B cell (primary cell): Measurements from ENCODE around the gene LRCH1. TPM values are rescaled to one million over a fixed set of nuclear protein-coding genes. Genes with fewer than 3 reads are reported as not detected.

ENCODE experiments used
- ATAC-seq: fragments of 200-7000 bp; cut with Tn5 transposase; one replicate; pipeline ENCODE4 v1.10.0; 2021; ENCODE audit warnings: low read depth, mild to moderate bottlenecking, moderate number of reproducible peaks, moderate library complexity
- CTCF ChIA-PET: fragments of 350-600 bp; sonication (Branson Sonifier 250); formaldehyde crosslinking; loops from one replicate; lab custom pipeline; 2021; ENCODE audit warnings: antibody characterized with exemption, inconsistent platforms; lab: Charles Lee
- POLR2A ChIA-PET: fragments of 350-600 bp; sonication (Branson Sonifier 250); formaldehyde crosslinking; loops from one replicate; lab custom pipeline; 2021; ENCODE audit warnings: antibody characterized with exemption; lab: Charles Lee
- DNase-seq: peaks from one replicate; pipeline ENCODE4 v3.0.0; 2013
- H2AFZ ChIP-seq: 2 replicates; pipeline ENCODE4 v1.6.1; 2012; ENCODE audit warnings: mild to moderate bottlenecking, low read depth, low read length; ENCODE audit not compliant: insufficient read depth, poor library complexity, severe bottlenecking
- H3K27ac ChIP-seq, 2 donors: 1 replicate in 1 of 2; 2 replicates in 1 of 2; pipeline ENCODE4 v1.5.1; 2012 to 2013; ENCODE audit warnings: low read length in 2 of 2, mild to moderate bottlenecking in 2 of 2, moderate library complexity in 1 of 2
- H3K27me3 ChIP-seq, 4 experiments: fragments of 200-600 bp in 1 of 4; sonication (generic) in 1 of 4; replicated peaks in 1 of 4; 1 replicate in 2 of 4; 2 replicates in 2 of 4; pipeline versions ENCODE4 v1.6.1 to v1.7.0; 2013 to 2016; ENCODE audit warnings: low read length in 3 of 4, mild to moderate bottlenecking in 2 of 4, mixed read lengths in 1 of 4, moderate library complexity in 1 of 4; ENCODE audit not compliant: insufficient read depth in 4 of 4, control insufficient read depth in 3 of 4; ENCODE audit errors: control extremely low read depth in 1 of 4
- H3K36me3 ChIP-seq, 2 experiments: replicated peaks in 1 of 2; 1 replicate in 1 of 2; 2 replicates in 1 of 2; pipeline versions ENCODE4 v1.6.1 to v1.7.1; 2013; ENCODE audit warnings: low read length in 1 of 2; ENCODE audit not compliant: insufficient read depth in 2 of 2, control insufficient read depth in 1 of 2; ENCODE audit errors: control extremely low read depth in 1 of 2, extremely low read depth in 1 of 2
- H3K4me1 ChIP-seq, 2 donors: fragments of 200-600 bp in 1 of 2; sonication (generic) in 1 of 2; 1 replicate in 1 of 2; 2 replicates in 1 of 2; pipeline versions ENCODE4 v1.5.1 to v1.6.1; 2013 to 2017; ENCODE audit warnings: low read length in 2 of 2; ENCODE audit not compliant: control insufficient read depth in 2 of 2, insufficient read depth in 2 of 2
- H3K4me2 ChIP-seq: replicated peaks from 2 replicates; pipeline ENCODE3; 2012; ENCODE audit warnings: mild to moderate bottlenecking, low read depth, low read length; ENCODE audit not compliant: poor library complexity, severe bottlenecking
- H3K4me3 ChIP-seq, 5 experiments: fragments of 200-600 bp in 1 of 5; sonication (generic) in 1 of 5; 1 replicate in 3 of 5; 2 replicates in 2 of 5; pipeline versions ENCODE4 v1.5.1 to v1.7.0; 2011 to 2016; ENCODE audit warnings: low read length in 4 of 5, mild to moderate bottlenecking in 4 of 5, low read depth in 2 of 5, control low read depth in 1 of 5, moderate library complexity in 1 of 5; ENCODE audit not compliant: insufficient read depth in 1 of 5; ENCODE audit errors: control extremely low read depth in 1 of 5, extremely low read depth in 1 of 5
- H3K79me2 ChIP-seq: fragments of 200-600 bp; sonication (generic); one replicate; pipeline ENCODE4 v1.6.0; 2016; ENCODE audit warnings: low read length; ENCODE audit not compliant: control insufficient read depth, insufficient read depth
- H3K9ac ChIP-seq: fragments of 200-600 bp; sonication (generic); 2 replicates; pipeline ENCODE4 v1.6.1; 2017; ENCODE audit warnings: mild to moderate bottlenecking, low read length, moderate library complexity
- H3K9me3 ChIP-seq, 3 donors: one replicate each; pipeline versions ENCODE4 v1.6.1 to v1.7.1; 2013; ENCODE audit warnings: low read length in 2 of 3; ENCODE audit not compliant: control insufficient read depth in 2 of 3, insufficient read depth in 1 of 3; ENCODE audit errors: control extremely low read depth in 1 of 3
- H4K20me1 ChIP-seq: 2 replicates; pipeline ENCODE4 v1.6.0; 2012; ENCODE audit warnings: mild to moderate bottlenecking, low read length; ENCODE audit not compliant: insufficient read depth, control insufficient read depth, poor library complexity, severe bottlenecking
- H3K27ac Mint-ChIP-seq: one replicate; pipeline ENCODE4 v1.8.0; 2021; ENCODE audit warnings: mixed read lengths
- H3K27me3 Mint-ChIP-seq: one replicate; pipeline ENCODE4 v1.8.0; 2021; ENCODE audit warnings: mixed read lengths
- H3K4me1 Mint-ChIP-seq: one replicate; pipeline ENCODE4 v1.8.0; 2021; ENCODE audit warnings: mixed read lengths
- H3K4me3 Mint-ChIP-seq: one replicate; pipeline ENCODE4 v1.8.0; 2021; ENCODE audit warnings: mixed read lengths
- H3K9me3 Mint-ChIP-seq: one replicate; pipeline ENCODE4 v1.8.0; 2022; ENCODE audit warnings: mixed read lengths; ENCODE audit not compliant: insufficient read depth
- CTCF ChIP-seq: fragments of 200-600 bp; IDR thresholded peaks from one replicate; pipeline ENCODE4 v1.8.0; 2022; ENCODE audit warnings: antibody characterized with exemption, mild to moderate bottlenecking
- EZH2 ChIP-seq: IDR thresholded peaks from 2 replicates; pipeline ENCODE4 v1.6.1; 2012; ENCODE audit warnings: borderline replicate concordance, low read depth, mild to moderate bottlenecking, moderate library complexity, low read length; ENCODE audit not compliant: insufficient read depth, poor library complexity, severe bottlenecking
- WGBS: methylation state at CpG from one replicate; pipeline ENCODE4 v1.1.5; 2013; ENCODE audit warnings: missing lambda C conversion rate; ENCODE audit not compliant: insufficient coverage; 5-methylcytosine and 5-hydroxymethylcytosine counted together
- intact Hi-C: fragments of 100-400 bp; cut with micrococcal nuclease; formaldehyde crosslinking; loops from one replicate; pipeline ENCODE4 v1.10.0; 2022
- polyA plus RNA-seq: library from polyadenylated mRNA; depleted of rRNA; stranded (reverse); fragments of >200 nt; gene quantifications from 2 replicates; pipeline ENCODE4 v1.2.3, GENCODE V29; 2012
- total RNA-seq, 2 donors: library from RNA; stranded (reverse); fragments of 120-200 nt in 1 of 2; gene quantifications; 1 replicate in 1 of 2; 2 replicates in 1 of 2; pipeline versions ENCODE4 v1.2.3 to v1.2.4, GENCODE V29; 2013 to 2022

Gene LRCH1
- total and polyA plus RNA-seq, 2 donors (not counting 1 experiment from before 2014, with no cell fraction given): 13.0 to 50.3 TPM

- CTCF ChIA-PET: interaction anchor here (0.6 to 2.1 kb wide), 10 partner anchors 8 to 378 kb away, joined by 3 to 16 read pairs (median 4); no protein-coding TSS in a partner anchor
- peaks cover 86% of the 10 kb centered on the region for H3K4me1 Mint-ChIP-seq
- H3K9me3 Mint-ChIP-seq: no peaks in the 10 kb centered on the region
- peak; percentile 25 for ATAC-seq
- Histone ChIP-seq H3K9me3 (no peaks in the 10 kb centered on the region), H3K27me3 (no peaks in the 10 kb centered on the region), H3K9ac (peak overlapping the region; percentile 29), H3K4me3 (peak overlapping the region in 1 of 5 experiments; percentile 45), H2AFZ (no peak overlapping the region), H4K20me1 (peaks cover 46% of the 10 kb centered on the region), H3K27ac (peak overlapping the region; percentile 43 to 68), H3K36me3 (peaks cover 0 to 3% of the 10 kb centered on the region in 2 experiments), H3K4me2 (peak overlapping the region; percentile 71), H3K79me2 (peaks cover 98% of the 10 kb centered on the region), H3K4me1 (peaks cover 72 to 75% of the 10 kb centered on the region in 2 donors)
- peak overlapping the region; percentile 73 for H3K27ac Mint-ChIP-seq
- no peak for TF ChIP-seq EZH2
- TF ChIP-seq CTCF: no peak
- POLR2A ChIA-PET: interaction anchor here (0.8 to 1.6 kb wide), 3 partner anchors 13 to 97 kb away, joined by 3 to 8 read pairs (median 3); no protein-coding TSS in a partner anchor
- peak overlapping the region; percentile 61 for H3K4me3 Mint-ChIP-seq
- 44% methylated on average over 5 of the region's 10 CpGs for WGBS
- intact Hi-C loops: loop anchor here (2.0 to 5.0 kb wide), 3 partner anchors 17 to 89 kb away; no protein-coding TSS in a partner anchor
- H3K27me3 Mint-ChIP-seq: no peaks in the 10 kb centered on the region
- DNase-seq: peak; percentile 47
Measured at GRCh38 chr13:46577696-46578589, 25.0 kb downstream of the LRCH1 start.
